ENCODE measurements around the gene PDGFA. TPM values are rescaled to one million over a fixed set of nuclear protein-coding genes. Genes with fewer than 3 reads are reported as not detected.

The PDGFA gene
- total RNA-seq, 4 donors from 2014 or later, result 10.8 to 31.7 (median 26.0) TPM

DNA sequence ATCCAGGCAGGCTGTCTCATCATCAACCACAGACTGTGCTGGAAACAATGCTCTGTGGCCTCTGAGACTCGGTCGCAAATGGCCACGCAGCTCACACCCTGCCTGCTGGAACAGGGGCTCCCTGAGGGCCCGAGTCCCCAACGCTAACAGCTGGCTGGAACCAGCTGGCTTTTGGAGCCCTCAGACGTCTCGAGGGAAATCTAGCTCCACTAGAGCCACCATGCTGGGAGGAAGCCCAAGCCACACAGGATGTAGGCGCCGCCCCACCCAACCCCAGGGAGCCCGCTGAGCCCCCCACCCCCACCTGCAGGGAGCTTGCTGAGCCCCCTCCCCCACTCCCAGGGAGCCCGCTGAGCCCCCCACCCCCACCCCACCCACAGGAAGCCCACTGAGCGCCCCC, 21.4 kb upstream of the PDGFA start:
- DNase-seq, result no peak
- intact Hi-C loops (cut with DNase I; ENCODE audit: low total_unique reads), result no loop called here
- Histone ChIP-seq H3K36me3 (no peaks in the 10 kb centered on the region), H3K9me3 (no peaks in the 10 kb centered on the region), H3K27ac (no peak overlapping the region), H3K4me3 (no peak overlapping the region), H3K27me3 (no peaks in the 10 kb centered on the region), H3K4me1 (no peaks in the 10 kb centered on the region)
- ATAC-seq, result no peak
- no peak for TF ChIP-seq POLR2A (IDR thresholded peaks at IDR 0.05)
- TF ChIP-seq, protein P1, sequence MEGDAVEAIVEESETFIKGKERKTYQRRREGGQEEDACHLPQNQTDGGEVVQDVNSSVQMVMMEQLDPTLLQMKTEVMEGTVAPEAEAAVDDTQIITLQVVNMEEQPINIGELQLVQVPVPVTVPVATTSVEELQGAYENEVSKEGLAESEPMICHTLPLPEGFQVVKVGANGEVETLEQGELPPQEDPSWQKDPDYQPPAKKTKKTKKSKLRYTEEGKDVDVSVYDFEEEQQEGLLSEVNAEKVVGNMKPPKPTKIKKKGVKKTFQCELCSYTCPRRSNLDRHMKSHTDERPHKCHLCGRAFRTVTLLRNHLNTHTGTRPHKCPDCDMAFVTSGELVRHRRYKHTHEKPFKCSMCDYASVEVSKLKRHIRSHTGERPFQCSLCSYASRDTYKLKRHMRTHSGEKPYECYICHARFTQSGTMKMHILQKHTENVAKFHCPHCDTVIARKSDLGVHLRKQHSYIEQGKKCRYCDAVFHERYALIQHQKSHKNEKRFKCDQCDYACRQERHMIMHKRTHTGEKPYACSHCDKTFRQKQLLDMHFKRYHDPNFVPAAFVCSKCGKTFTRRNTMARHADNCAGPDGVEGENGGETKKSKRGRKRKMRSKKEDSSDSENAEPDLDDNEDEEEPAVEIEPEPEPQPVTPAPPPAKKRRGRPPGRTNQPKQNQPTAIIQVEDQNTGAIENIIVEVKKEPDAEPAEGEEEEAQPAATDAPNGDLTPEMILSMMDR (IDR thresholded peaks at IDR 0.05 in 4 of 5, conservative IDR thresholded peaks at IDR 0.05 in 1 of 5), result no peak
- in situ Hi-C loops (cut with MboI; ENCODE audit: low sequenced_read_pairs in 4 of 4), result no loop called here

DNA sequence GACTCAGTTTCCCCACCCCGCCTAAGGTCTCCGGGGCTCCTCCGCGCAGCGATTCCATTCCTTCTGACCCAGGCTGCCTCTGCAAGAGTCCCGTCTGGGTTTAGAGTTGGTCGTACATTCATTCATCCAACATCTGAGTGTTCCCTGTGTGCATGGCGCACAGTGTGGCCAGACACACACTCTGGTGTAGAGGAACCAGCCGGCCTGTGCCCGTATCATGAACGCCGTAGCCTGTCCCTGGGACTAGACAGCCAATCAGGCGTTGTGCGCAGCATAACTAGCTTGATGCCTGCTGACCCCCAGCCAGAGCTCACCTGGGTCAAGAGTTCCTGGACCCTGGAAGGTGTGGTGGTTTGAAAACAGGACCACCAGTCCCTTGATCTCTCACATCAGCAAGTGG, 20.9 kb upstream of the PDGFA start:
- TF ChIP-seq POLR2A (IDR thresholded peaks at IDR 0.05), result no peak
- TF ChIP-seq, protein P1 (IDR thresholded peaks at IDR 0.05 in 4 of 5, conservative IDR thresholded peaks at IDR 0.05 in 1 of 5), result no peak
- no peak overlapping the region for H3K4me3 ChIP-seq
- ATAC-seq (no peak), DNase-seq (no peak)
- no peak overlapping the region for H3K27ac ChIP-seq
- no peaks in the 10 kb centered on the region for H3K4me1 ChIP-seq
- intact Hi-C loops (cut with DNase I; ENCODE audit: low total_unique reads) (no loop called here), in situ Hi-C loops (cut with MboI; ENCODE audit: low sequenced_read_pairs in 4 of 4) (no loop called here)
- no peaks in the 10 kb centered on the region for H3K9me3 ChIP-seq
- no peaks in the 10 kb centered on the region for H3K36me3 ChIP-seq
- H3K27me3 ChIP-seq, result no peaks in the 10 kb centered on the region

DNA sequence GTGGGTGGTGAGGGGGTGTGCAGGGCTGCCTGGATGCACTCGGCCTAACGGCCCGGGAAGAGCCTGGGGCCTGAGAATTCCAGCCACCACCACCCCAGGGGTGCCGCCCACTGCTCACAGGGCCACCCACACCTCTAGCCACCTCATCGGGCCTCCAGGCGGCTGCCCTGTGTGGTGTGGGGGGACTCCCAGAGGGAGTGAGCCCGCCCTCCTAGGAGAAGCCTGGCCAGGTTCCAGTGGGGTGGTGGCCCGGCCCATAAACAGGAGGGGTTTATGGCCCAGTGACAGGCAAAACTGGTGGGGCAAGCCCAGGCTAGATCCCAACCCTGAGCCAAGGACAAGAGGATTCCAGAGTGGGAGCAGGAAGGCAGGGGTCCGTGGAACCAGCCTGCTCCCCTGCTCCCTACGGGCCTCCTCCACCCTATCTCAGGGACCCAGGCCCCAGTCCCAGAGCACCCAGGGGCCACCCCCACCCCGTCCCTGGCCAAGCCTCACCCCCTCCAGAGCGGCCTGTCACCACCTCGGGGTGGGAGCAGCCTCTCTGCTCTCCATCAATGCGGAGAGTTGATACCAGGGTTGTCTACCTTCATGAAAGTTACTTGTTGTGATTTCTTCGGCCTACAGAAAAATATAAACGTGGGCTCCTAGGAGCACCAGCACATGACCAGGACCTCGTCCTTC, 20.2 kb upstream of the PDGFA start:
- intact Hi-C loops (cut with DNase I; ENCODE audit: low total_unique reads), result no loop called here
- Histone ChIP-seq H3K4me3 (no peak overlapping the region), H3K4me1 (no peaks in the 10 kb centered on the region), H3K36me3 (no peaks in the 10 kb centered on the region), H3K27me3 (no peaks in the 10 kb centered on the region), H3K9me3 (no peaks in the 10 kb centered on the region), H3K27ac (no peak overlapping the region)
- DNase-seq (no peak), ATAC-seq (no peak)
- no peak for TF ChIP-seq POLR2A (IDR thresholded peaks at IDR 0.05)
- TF ChIP-seq, protein P1 (IDR thresholded peaks at IDR 0.05 in 4 of 5, conservative IDR thresholded peaks at IDR 0.05 in 1 of 5), result no peak
- in situ Hi-C loops (cut with MboI; ENCODE audit: low sequenced_read_pairs in 4 of 4), result no loop called here

DNA sequence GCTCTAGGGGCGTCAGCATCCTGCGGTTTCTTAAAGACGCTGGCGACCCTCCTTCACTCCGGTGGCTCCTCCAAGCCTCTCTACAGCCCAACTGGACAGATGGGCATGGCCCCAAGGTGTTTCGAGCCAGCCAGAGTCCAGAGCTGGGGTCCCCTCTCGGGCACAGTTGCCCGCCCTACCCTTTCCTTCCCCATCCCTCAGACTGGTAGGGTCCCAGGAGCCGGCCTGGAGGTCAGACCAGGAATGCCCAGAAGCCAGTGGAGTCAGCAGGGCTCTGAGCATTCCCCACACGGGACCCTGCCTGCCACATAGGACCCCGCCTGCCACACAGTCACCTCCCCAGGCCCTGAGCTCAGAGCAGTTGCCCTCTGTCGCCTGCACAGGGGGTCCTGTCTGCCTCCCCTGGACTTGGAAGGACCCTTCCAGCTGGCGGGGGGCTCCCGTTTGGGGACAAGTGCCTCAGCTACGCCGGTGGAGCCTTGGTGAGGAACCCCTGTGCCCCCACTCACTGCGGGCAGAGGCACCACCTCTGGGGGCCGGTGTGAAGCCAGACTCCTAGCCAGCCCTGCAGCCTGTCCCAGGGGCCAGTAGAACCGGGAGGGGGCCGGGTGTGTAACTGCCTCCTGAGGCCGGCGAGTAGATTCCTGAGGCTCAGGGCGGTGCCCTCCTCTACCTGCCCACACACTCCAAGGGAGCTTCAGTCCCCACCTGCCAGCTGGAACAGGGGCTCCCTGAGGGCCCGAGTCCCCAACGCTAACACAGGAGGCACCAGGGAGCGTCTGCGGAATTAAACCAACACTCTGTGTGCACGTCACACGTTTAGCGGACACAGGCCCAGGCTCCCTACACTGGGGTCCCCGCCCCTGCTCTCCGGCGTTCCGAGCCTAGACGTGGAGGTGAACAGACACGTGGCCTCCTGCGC, 19.4 kb upstream of the PDGFA start:
- H3K9me3 ChIP-seq, result no peaks in the 10 kb centered on the region
- no peak overlapping the region for H3K27ac ChIP-seq
- intact Hi-C loops (cut with DNase I; ENCODE audit: low total_unique reads) (no loop called here), in situ Hi-C loops (cut with MboI; ENCODE audit: low sequenced_read_pairs in 4 of 4) (no loop called here)
- no peaks in the 10 kb centered on the region for H3K4me1 ChIP-seq
- H3K27me3 ChIP-seq, result no peaks in the 10 kb centered on the region
- DNase-seq (no peak), ATAC-seq (no peak)
- no peak for TF ChIP-seq POLR2A (IDR thresholded peaks at IDR 0.05)
- TF ChIP-seq, protein P1 (IDR thresholded peaks at IDR 0.05 in 4 of 5, conservative IDR thresholded peaks at IDR 0.05 in 1 of 5), result no peak
- no peak overlapping the region for H3K4me3 ChIP-seq
- no peaks in the 10 kb centered on the region for H3K36me3 ChIP-seq
